ENCODE data around the gene MYO5A. TPM values are rescaled to one million over a fixed set of nuclear protein-coding genes. Genes with fewer than 3 reads are reported as not detected.

The MYO5A gene
- total RNA-seq, 1 donor from 2014 or later: 31.2 TPM

DNA sequence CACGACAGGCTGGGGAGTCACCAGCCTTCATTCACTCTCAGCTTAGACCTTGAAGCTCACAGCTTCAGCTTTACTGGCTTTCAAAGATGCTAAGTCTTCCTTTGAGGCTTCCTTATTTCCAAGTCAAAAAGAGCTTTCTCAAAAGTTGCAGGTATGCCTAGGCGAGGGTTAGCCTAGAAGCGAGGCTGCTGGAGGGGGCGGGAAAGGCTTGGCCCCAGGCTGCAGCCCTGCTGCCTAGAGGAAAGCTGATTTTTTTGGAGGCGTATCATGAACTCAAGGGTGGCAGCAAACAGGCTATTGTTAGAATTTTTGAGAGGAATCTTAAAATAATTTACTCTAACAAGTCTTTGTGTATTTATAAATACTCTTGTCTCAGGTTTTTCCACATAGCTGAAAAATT is 270.2 kb downstream of the MYO5A start:
- Histone ChIP-seq H3K27ac (no peak overlapping the region), H3K4me3 (no peak overlapping the region), H3K36me3 (no peaks in the 10 kb centered on the region), H3K9me3 (no peaks in the 10 kb centered on the region), H3K27me3 (no peaks in the 10 kb centered on the region), H3K4me1 (peaks cover 5% of the 10 kb centered on the region)
- DNase-seq (ENCODE audit: extremely low spot score in 2 of 2): no peak
- TF ChIP-seq, protein P1, sequence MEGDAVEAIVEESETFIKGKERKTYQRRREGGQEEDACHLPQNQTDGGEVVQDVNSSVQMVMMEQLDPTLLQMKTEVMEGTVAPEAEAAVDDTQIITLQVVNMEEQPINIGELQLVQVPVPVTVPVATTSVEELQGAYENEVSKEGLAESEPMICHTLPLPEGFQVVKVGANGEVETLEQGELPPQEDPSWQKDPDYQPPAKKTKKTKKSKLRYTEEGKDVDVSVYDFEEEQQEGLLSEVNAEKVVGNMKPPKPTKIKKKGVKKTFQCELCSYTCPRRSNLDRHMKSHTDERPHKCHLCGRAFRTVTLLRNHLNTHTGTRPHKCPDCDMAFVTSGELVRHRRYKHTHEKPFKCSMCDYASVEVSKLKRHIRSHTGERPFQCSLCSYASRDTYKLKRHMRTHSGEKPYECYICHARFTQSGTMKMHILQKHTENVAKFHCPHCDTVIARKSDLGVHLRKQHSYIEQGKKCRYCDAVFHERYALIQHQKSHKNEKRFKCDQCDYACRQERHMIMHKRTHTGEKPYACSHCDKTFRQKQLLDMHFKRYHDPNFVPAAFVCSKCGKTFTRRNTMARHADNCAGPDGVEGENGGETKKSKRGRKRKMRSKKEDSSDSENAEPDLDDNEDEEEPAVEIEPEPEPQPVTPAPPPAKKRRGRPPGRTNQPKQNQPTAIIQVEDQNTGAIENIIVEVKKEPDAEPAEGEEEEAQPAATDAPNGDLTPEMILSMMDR (IDR thresholded peaks at IDR 0.05): no peak
- TF ChIP-seq POLR2A (IDR thresholded peaks at IDR 0.05): no peak
- no peak for TF ChIP-seq POLR2AphosphoS5 (IDR thresholded peaks at IDR 0.05; ENCODE audit: insufficient read depth in 1 of 2, low read depth in 1 of 2)
- intact Hi-C loops (cut with DNase I): loop anchor here (5.0 kb wide), 1 partner anchor 479 kb away; no protein-coding TSS in a partner anchor

DNA sequence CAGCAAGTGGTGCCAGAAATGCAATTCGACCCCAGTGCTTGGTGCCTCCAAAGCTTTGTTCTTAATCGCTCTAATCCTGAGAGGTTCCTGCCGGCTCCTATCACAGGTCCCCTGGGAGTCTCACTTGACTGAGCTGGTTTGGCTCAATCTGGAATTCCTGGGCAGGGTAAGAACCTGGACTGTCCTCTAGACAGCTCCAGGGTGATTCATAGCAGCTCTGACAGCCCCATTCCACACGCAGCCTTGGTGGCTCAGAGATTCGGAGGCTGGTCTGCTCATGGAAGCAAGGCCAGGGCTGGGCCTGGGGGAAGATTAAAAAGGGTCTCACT is 271.0 kb downstream of the MYO5A start:
- Histone ChIP-seq H3K36me3 (no peaks in the 10 kb centered on the region), H3K4me1 (peaks cover 12% of the 10 kb centered on the region), H3K27me3 (no peaks in the 10 kb centered on the region), H3K4me3 (no peak overlapping the region), H3K27ac (no peak overlapping the region), H3K9me3 (no peaks in the 10 kb centered on the region)
- intact Hi-C loops (cut with DNase I): loop anchor here (5.0 kb wide), 1 partner anchor 480 kb away; no protein-coding TSS in a partner anchor
- TF ChIP-seq POLR2AphosphoS5 (IDR thresholded peaks at IDR 0.05; ENCODE audit: insufficient read depth in 1 of 2, low read depth in 1 of 2) (no peak), POLR2A (IDR thresholded peaks at IDR 0.05) (no peak)
- TF ChIP-seq, protein P1 (IDR thresholded peaks at IDR 0.05): no peak
- no peak for DNase-seq (ENCODE audit: extremely low spot score in 2 of 2)

MicroRNA genes within 50 kb of the gene (microRNA counts, 767-probe panel; counts per million panel counts)
- microRNA hsa-miR-1266: 238 to 261 counts per million in 2 donors

Small RNA genes lying within 50 kb of the gene (microRNA-seq; reads per million reads assigned to microRNA genes)
- not detected for gene MIR1266 (ENCODE audit: borderline number of aligned reads, borderline replicate concordance)

Small RNA genes lying within 50 kb of the gene (small RNA-seq; reads per million reads assigned to genes)
- gene MIR1266: not detected

Other genes starting within 250 kb of the MYO5A start
- gene MYO5C, start 233.1 kb downstream of the MYO5A start, total RNA-seq: 10.3 TPM
- gene ARPP19, start 40.1 kb upstream of the MYO5A start, total RNA-seq: 62.9 TPM
- gene ATOSA, start 150.5 kb upstream of the MYO5A start, total RNA-seq: 63.3 TPM